ENCODE data around the gene OR2AG1.

GRCh38 chr11:6745465-6746015 is 37.3 kb upstream of the OR2AG1 start:
- TF ChIP-seq POLR2AphosphoS5 (IDR thresholded peaks at IDR 0.05; ENCODE audit: low read depth, low read length) (no peak), TAF1 (IDR thresholded peaks at IDR 0.05; ENCODE audit: borderline replicate concordance, low read depth, low read length) (0 out of 2 replicates have a peak, but pooled peaks have one; percentile 54), POLR2A (IDR thresholded peaks at IDR 0.05; ENCODE audit: low read depth, low read length) (0 out of 2 replicates have a peak, but pooled peaks have one; percentile 15)

Measured in GM12892 (cell line).